ENCODE data around the gene CDC27.

- TF ChIP-seq CTCF (optimal IDR thresholded peaks at IDR 0.05 in 1 of 3, IDR thresholded peaks at IDR 0.05 in 1 of 3, conservative IDR thresholded peaks at IDR 0.05 in 1 of 3; ENCODE audit: extremely low read depth in 1 of 3, insufficient read depth in 2 of 3, low read length in 3 of 3): no peak
- TF ChIP-seq EZH2 (IDR thresholded peaks at IDR 0.05; ENCODE audit: low read length): no peak
Observed at GRCh38 chr17:47095268-47095667, 93.8 kb downstream of the CDC27 start.

Data from keratinocyte (primary cell).